HG03575 (cell line): ENCODE measurements around the gene RBM24.

Source experiments
- ATAC-seq: cut with Tn5 transposase; IDR thresholded peaks from one replicate; pipeline ENCODE4 v1.9.1; 2021; ENCODE audit not compliant: unreplicated experiment, insufficient number of reproducible peaks, low FRiP score; ENCODE audit errors: extremely low read depth

RBM24 gene

DNA sequence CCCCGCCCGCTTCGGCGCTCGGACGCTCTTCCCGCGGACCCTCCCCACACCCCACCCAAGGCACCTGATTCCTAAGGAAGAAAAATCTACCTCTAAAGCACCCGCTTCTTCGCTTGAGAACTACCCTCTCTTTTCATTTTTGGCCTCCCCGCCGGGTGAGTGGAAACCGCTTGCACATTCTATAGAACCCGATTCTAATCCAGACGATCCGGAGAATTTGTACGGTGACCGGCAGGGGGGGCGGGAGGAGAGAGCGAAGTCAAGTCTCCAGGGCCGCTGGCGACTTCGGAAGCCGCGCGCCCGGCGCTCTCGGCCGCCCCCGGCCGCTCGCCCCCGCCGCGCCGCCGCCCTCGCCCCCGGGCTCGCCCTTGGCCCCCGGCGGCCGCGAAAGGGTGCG, at the start of gene RBM24:
Gene RBM24, plus strand, starts transcription at position 262 of the 397 bp plus-strand sequence. CDS start 221 bp downstream, outside the sequence.
- no peak for ATAC-seq

DNA sequence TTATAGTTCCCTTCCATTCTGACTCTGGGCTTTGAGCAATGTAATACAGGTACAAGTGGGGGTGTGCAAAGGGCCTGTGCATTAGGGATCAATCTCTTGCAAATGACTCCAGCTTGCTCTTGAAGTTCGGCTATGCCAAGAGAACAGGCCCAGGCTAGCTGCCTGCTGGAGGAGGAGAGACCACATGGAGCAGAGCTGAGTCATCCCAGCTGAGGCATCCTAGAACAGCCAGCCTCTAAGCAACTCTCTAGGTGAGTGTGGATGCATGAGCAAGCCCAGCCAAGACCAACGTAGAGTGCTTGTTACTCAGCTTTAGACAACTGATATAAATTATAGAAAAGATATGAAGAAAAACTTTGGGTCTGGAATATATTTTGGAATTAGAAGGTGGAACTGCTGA, 47.6 kb upstream of the RBM24 start:
- ATAC-seq = no peak

DNA sequence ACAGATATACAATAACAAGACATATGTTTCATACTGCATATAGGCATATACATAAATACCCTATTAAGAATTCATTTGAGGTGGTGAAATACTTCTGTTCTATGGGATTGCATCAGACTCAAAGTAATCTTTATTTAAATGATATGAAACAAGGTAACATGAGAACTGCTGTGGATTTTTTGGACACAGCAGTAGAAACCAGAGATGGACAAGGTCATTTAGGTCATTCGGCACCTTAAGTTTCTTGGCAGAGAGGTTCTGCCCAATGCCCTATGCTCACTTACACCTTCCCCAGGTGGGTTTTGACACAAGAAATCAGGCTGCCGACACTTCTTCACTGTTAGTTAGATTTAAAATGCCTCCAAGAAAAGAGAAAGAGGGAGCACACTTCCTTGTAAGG, 43.9 kb upstream of the RBM24 start:
- ATAC-seq = no peak

DNA sequence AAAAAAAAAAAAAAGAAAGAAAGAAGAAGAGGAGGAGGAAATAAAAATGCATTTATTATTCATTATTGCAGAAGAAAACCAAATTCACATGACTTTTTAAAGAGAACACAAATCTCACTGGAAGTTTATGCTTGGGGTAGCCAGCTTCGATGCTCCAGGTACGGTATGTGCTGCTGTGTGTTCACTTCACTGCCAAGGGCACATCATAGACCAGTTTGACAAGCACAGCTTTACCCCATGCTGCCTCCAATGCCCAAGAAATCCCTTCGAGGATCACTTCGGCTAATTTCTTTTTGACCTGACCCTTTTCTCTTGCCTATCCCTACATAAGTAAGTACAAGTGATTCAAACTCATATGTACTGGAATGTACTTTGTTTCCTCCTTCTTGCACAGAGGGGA, 41.9 kb upstream of the RBM24 start:
- ATAC-seq = no peak

DNA sequence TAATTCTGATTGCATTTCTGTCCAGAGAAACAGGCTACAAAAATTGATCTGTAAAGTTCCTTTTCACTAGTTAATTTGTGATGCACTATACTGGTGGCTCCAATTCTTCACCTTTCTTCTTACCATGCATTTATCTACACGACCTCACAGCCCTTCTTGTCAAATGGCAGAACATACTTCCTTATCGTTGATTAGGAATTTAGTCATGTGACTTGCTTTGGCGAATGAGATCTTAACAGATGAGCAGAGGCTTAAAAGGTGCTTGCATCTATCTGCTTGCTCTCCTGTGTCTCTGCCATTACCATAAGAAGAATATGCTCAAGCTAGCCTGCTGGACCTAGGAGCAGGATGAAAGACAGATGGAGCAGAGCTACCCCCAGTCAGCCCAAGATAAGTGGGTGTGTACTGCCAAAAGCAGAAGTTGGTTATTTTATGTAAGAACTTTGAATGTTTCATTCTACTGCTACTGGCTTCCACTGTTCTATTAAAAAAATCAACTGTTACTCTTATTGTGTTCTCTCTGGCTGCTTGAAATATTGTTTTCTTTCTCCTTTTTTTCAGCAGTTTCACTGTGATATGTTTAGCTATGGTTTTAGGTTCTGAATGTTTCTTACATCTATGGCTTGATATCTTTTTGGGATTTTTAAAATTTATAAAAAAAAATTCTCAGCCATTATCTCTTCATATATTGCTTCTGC, 40.2 kb upstream of the RBM24 start:
- no peak for ATAC-seq

DNA sequence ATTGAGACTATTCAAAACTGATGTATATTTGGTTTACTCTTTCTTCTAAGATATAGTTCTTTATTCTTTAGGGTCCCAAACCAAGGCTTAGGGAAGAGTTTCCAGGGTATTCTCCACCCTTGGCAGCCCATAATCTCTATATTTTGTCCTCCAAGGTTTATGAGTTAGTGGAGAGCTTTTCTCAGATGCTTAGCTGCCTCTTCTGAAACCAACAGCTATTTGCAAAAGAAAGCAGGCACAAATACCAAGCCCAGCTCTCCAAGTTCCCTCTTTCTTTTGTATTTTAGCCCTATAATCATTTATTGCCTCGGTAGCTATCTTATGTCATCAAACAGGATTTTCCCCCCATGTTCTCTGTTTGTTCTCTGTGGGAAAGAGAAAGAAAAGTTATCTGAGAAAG, 39.1 kb upstream of the RBM24 start:
- no peak for ATAC-seq

DNA sequence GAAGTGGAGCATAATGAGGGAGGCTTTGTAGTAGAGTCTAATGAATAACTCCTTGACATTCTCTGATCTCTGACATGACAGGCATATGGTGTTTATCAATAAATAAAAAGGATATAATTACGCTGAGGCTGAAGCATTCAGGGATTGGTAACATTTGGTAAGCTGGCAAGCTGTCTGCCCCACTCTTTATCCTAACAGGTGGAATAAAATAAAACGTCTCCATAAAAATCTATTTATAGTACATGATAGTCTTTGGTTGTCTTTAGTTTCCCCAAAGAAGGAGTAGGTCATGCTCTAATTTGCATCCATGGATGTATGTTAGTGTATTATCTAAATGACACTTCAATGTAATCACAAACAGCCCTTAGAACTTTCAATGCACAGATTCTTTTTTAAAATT, 30.9 kb upstream of the RBM24 start:
- no peak for ATAC-seq

DNA sequence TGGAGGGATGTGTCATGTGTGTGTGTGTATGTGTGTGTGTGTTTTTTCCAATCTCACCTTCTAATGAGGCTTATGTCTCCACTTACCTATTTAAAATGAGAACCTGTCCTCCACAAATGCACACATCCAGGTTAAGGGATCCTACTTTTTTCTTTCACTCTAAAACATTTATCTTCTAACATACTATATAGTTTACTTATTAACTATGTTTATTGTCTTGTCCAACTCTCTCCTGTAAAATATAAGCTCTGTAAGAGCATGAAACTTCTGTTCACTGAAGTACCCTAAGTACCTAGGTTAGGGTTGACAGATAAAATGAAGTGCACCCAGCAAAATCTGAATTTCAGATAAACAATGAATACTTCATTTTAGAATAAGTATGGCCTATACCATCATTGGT, 29.2 kb upstream of the RBM24 start:
- no peak for ATAC-seq

DNA sequence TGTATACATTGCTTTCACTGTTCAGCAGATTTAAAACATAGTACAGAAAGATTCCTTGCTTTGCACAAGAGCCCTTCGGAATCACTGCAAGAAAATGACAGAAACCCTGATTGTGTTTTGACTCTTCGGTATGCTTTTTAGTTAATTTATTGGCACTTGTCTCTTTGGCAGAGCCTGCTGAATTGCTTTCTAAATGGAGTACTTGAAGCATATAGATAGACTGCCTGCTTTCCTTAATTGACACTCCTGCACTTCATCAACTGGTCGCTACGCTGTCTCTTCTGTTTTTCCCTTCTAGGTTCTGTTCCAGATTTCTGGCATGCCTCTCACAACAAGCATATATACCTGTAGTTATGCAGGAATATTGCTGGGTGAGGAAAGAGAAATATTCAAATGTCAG, 22.4 kb upstream of the RBM24 start:
- ATAC-seq = no peak

DNA sequence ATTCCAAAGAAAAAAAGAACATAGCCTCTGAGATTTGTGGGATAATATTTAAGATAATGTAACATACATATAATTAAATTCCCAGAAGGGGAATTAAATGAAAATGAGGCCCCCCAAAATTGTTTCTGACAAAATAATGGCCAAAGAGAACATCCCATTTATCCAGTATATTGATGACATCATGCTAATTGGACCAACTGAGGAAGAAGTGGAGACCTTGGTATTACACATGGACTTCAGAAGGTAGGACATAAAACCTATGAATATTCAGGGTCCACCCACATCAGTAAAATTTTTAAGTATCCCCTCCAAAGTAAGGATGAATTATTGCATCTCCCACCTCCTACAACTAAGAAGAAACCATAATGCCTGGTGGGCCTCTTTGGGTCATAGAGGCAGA, 15.6 kb upstream of the RBM24 start:
- no peak for ATAC-seq

DNA sequence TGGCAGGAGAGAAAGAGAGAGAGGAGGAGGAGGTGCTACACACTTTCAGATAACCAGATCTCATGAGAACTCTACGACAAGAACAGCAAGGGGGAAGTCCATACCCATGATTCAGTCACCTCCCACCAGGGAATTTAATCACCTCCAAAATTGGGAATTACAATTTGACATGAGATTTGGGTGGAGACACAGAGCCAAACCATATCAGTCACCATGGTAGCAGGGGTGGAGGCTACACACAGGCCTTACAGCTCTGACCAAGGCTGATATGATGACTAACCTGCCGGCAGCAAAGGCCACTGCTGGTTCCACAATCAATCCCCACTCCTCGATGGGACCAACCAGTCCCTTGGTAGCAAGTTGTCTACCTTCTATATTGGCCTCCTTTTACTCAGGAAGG, 13.6 kb upstream of the RBM24 start:
- ATAC-seq = no peak

DNA sequence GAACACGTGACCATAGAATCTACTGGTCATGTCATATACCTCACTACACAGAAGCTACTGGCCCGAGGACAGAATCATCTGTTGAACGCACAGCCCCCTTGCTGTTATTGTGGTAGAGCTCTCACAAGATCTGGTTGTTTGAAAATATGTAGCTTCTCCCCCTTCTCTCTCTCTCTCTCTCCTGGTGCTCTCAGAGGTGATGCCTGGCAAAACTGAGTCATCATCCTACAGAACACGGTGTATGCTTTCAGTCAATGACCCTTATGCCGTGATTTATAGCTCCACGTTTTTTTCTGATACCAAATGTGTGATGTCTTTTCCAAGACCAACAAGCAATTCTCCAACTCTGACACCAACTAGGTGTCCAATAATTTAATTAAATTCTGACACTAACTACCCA, 13.0 kb upstream of the RBM24 start:
- no peak for ATAC-seq

DNA sequence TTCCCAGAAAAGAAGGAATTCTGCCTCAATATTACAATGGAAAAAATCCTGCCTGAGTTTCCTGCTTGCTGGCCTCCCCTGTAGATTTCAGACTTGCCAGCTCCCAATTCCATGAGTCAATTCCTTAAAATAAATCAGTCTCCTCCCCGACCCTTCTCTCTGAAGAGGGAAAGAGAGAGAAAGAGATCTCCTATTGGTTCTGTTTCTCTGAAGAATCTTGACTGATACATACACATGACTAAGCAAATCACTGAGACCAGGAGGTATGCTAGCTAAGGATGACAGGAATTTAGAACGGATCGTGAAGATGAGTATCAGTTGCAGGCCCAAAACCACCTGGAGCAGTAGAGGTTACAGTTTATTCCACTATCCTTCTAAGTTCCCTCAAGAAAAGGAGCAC, 11.3 kb upstream of the RBM24 start:
- no peak for ATAC-seq

DNA sequence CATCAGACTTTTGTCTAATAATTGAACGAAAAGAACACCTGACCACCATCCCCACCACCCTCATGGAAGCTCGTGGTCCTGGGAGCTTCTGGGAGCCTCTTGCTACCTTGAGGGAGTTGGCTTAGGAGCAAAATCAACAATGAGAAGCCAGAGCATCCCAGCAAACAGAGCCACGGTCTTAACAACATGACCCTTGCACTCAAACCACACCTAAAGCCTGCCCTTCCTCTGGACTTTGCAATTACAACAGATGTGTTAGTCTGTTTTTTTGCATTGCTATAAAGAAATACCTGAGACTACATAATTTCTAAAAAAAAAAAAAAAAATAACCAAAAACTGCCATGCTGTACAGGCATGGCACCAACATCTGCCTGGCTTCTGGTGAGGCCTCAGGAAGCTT, 9.5 kb upstream of the RBM24 start:
- ATAC-seq = no peak

DNA sequence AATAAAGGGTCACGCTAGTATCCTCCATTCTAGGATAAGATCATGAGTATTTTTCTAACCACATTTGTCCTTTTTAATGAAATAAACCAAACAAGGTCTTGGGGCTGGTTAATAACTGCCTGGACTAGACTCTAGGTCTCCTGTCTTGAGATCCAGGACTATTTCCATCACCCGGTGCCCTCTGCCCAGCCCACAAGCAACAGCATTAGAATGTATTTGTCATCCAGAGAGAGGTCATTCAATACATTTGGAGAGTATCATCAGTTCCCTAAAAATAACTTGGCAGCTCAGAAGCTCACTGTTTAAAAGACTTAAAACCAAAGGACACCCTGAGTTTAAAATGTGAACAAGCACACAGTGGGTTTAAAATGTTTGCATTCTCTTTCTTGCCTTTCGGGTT, 4.4 kb upstream of the RBM24 start:
- no peak for ATAC-seq

DNA sequence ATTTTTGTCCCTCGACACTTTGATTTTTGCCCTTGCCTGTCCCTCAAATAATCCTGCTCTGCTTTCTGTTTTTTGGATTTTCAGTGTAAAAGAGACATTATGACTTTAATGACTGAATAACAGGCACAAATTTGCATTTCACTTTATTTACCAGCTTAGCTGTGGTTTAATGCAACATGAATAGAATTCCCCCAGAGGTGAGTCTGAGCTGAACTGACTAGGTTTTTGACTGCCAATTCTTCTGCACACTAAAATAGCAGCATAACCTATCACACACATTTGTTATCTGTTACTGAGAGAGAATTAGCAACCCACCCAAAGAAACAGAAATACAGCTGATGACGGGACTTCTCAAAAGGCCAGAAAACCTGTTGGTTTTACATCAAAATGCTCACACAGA, 3.9 kb upstream of the RBM24 start:
- no peak for ATAC-seq

DNA sequence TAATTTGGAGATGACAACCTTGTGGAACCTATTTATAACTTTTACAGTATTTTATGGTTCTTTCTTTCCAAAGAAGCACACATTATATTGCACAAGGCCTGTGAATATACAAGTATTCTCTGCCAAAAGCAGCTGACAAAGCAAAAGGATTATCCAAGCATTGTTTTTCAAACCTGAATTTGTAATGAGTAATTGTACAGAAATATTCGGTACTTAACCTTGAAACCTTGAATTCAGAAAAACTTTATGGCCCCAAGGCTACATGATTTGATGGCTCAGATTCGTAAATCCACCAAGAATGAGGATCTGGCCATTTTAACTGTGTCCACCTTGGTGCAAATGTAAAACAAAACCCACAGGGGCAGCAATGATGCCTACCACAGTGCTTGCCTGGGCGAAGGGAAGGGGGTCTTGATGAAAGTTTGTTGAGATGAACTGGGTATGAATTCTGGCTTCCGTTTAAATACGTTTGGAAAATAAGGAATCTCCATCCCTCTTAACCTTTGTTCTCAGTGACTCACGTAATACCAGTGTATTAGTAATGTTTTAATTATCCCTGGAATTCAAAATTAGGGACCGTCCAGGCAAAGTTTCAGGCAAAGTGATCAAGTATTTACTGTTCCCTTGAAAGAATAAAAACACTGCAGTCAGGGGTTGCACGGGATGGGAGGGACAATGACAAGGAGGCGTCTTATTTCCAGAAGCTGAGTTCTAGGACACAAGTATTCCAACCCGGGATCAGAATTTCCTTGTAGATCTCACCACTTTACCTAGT, 2.7 kb upstream of the RBM24 start:
- ATAC-seq = no peak

DNA sequence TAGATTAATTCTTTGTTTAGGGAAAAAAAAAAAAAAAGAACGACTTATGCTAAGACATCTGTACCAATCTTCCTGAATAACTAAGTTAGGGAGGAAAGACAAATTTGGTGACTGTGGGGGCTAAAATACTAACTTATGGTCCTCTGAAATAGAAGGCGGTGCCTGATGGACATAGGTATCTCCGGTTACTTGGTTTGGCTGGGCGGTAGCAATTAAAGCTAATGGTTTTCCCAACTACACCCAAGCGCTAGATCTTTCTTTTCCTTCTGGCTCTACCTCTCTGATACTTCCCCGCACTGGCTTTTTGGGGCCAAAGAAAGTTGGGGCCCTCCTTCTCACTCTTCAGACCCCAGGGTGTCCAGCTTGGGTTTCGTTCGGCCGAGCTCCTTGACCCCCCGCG, 1.0 kb upstream of the RBM24 start:
- no peak for ATAC-seq

DNA sequence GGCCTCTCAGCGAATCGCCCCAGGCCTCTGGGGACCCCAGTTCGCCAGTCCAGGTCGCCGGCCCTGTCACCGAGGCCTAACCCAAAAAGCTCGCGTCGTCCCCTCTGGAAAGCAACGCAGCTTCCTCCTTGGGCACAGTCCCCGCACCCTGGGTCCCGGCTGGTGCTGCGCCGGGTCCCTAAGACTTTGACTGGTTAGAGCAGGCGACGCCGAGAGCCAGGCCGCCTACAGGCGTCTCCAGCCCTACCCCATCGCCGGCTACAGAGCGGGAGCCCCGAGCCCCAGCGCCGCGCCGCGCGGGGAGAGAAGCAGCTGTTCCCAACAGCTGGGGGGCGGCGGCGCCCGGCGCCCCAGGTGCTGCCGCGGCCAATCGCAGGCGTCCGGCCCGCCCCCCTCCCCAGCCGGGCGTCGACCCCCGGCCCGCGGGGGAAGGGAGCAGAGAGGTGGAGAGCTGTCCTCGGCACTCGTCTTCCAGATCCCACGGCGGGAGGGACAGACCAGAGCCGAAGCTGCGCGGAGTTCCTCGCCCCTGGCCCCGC, 540 bp upstream of the RBM24 start:
- ATAC-seq = no peak
